GM23248 (cell line): ENCODE measurements around the gene TRIM9. TPM values are rescaled to one million over a fixed set of nuclear protein-coding genes. Genes with fewer than 3 reads are reported as not detected.

Experiments
- DNase-seq: peaks from one replicate; pipeline ENCODE4 v3.0.0-alpha.2; 2015
- H2AFZ ChIP-seq: fragments of 200-600 bp; sonication (generic); 2 replicates; pipeline ENCODE4 v1.6.1; 2016; ENCODE audit warnings: antibody characterized with exemption
- H3F3A ChIP-seq: fragments of 200-600 bp; sonication (generic); 2 replicates; pipeline ENCODE4 v1.6.1; 2016; ENCODE audit warnings: mild to moderate bottlenecking, antibody characterized with exemption, mixed run types; ENCODE audit not compliant: insufficient read depth
- H3K27ac ChIP-seq: fragments of 200-600 bp; sonication (generic); 2 replicates; pipeline ENCODE4 v1.5.1; 2016; ENCODE audit warnings: mild to moderate bottlenecking
- H3K27me3 ChIP-seq: fragments of 200-600 bp; sonication (generic); replicated peaks from 2 replicates; pipeline ENCODE4 v1.6.1; 2016; ENCODE audit warnings: mild to moderate bottlenecking; ENCODE audit not compliant: insufficient read depth
- H3K36me3 ChIP-seq: fragments of 200-600 bp; sonication (generic); 2 replicates; pipeline ENCODE4 v1.6.1; 2016; ENCODE audit warnings: low read depth, mild to moderate bottlenecking
- H3K4me1 ChIP-seq: fragments of 200-600 bp; sonication (generic); 2 replicates; pipeline ENCODE4 v1.6.1; 2016; ENCODE audit warnings: mild to moderate bottlenecking; ENCODE audit not compliant: insufficient read depth
- H3K4me2 ChIP-seq: fragments of 200-600 bp; sonication (generic); one replicate; pipeline ENCODE4 v1.6.1; 2016; ENCODE audit warnings: mild to moderate bottlenecking; ENCODE audit not compliant: unreplicated experiment
- H3K4me3 ChIP-seq: fragments of 200-600 bp; sonication (generic); 2 replicates; pipeline ENCODE4 v1.5.1; 2016; ENCODE audit warnings: mild to moderate bottlenecking
- H3K79me2 ChIP-seq: fragments of 200-600 bp; sonication (generic); 2 replicates; pipeline ENCODE4 v1.6.1; 2016; ENCODE audit warnings: mild to moderate bottlenecking; ENCODE audit not compliant: insufficient read depth
- H3K9ac ChIP-seq: fragments of 200-600 bp; sonication (generic); 2 replicates; pipeline ENCODE4 v1.6.1; 2016; ENCODE audit warnings: mild to moderate bottlenecking
- H3K9me2 ChIP-seq: fragments of 200-600 bp; sonication (generic); 2 replicates; pipeline ENCODE4 v1.6.1; 2016; ENCODE audit warnings: mixed run types, mild to moderate bottlenecking, moderate library complexity; ENCODE audit not compliant: insufficient read depth
- H3K9me3 ChIP-seq: fragments of 200-600 bp; sonication (generic); one replicate; pipeline ENCODE4 v1.6.1; 2017; ENCODE audit warnings: low read depth
- H4K20me1 ChIP-seq: fragments of 200-600 bp; sonication (generic); 2 replicates; pipeline ENCODE4 v1.6.0; 2016; ENCODE audit not compliant: insufficient read depth
- EZH2 ChIP-seq: fragments of 200-600 bp; sonication (generic); IDR thresholded peaks from 2 replicates; pipeline ENCODE4 v1.6.1; 2018; ENCODE audit warnings: antibody characterized with exemption, mild to moderate bottlenecking; ENCODE audit not compliant: insufficient read depth, poor library complexity, severe bottlenecking
- EZH2phosphoT487 ChIP-seq: fragments of 200-600 bp; sonication (generic); IDR thresholded peaks from 2 replicates; pipeline ENCODE4 v1.6.1; 2018; ENCODE audit warnings: antibody characterized with exemption, moderate library complexity, mild to moderate bottlenecking, low read depth; ENCODE audit not compliant: insufficient read depth
- WGBS, 2 experiments: methylation state at CpG; one replicate each; pipeline ENCODE4 v1.1.6; 2015 to 2017; ENCODE audit warnings: low lambda C conversion rate in 2 of 2, low coverage in 1 of 2; ENCODE audit errors: missing lambda C conversion rate in 2 of 2; 5-methylcytosine and 5-hydroxymethylcytosine counted together
- in situ Hi-C: fragments of 300-500 bp; cut with MboI; formaldehyde crosslinking; loops from 2 replicates; pipeline ENCODE4 v1.15.0; 2020
- polyA plus RNA-seq: library from polyadenylated mRNA; unstranded; fragments of >200 nt; fragmentation: Nextera tagmentation; extraction: Ambion mirVana; gene quantifications from 2 replicates; pipeline ENCODE4 v1.2.1, GENCODE V29; 2016
- total RNA-seq: library from RNA; depleted of rRNA; stranded (reverse); fragments of >200 nt; shearing (Covaris generic); gene quantifications from 2 replicates; pipeline ENCODE4 v1.2.3, GENCODE V29; 2014

The TRIM9 gene
- total and polyA plus RNA-seq, 2 experiments from 2014 or later = 0.25 to 0.32 TPM

- Histone ChIP-seq H3K4me3 (no peak overlapping the region), H3K27me3 (no peaks in the 10 kb centered on the region), H3K9me2 (0 out of 2 replicates have a peak, but pooled peaks cover 4% of the 10 kb centered on the region), H3K4me2 (no peak overlapping the region), H3K9ac (no peak overlapping the region), H3K9me3 (no peaks in the 10 kb centered on the region), H3F3A (peaks cover 18% of the 10 kb centered on the region), H3K79me2 (no peaks in the 10 kb centered on the region), H3K27ac (no peak overlapping the region), H3K36me3 (no peaks in the 10 kb centered on the region), H3K4me1 (peaks cover 24% of the 10 kb centered on the region), H4K20me1 (no peaks in the 10 kb centered on the region), H2AFZ (no peak overlapping the region)
- no peak for TF ChIP-seq EZH2phosphoT487
- no peak for TF ChIP-seq EZH2
- in situ Hi-C loops = no loop called here
- 95 to 96% methylated on average over 3 of the region's 3 CpGs for WGBS, 2 experiments
- no peak for DNase-seq
These were observed 82.8 kb downstream of the TRIM9 start for GRCh38 chr14:51012055-51012454.

DNA sequence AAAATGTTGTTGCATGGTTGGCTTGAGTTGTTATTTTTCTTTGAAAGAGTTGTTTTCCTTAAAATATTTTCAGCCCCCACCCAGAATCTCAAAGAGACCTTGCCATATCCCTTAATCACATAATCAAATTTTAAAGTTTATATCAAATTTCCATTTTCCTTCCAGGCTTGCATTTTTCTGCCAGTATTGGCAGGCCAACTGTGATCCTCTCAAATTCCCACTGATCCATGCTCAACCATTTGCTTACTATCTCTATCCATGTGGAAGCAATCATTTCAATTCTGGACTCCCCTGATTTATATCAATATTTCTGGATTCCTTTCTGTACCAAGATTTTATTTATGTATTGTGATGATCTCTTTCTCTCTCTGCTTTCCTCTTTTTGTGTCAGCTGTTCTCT, 86.5 kb downstream of the TRIM9 start:
- no peak for DNase-seq
- H3K79me2 ChIP-seq = no peaks in the 10 kb centered on the region
- no peaks in the 10 kb centered on the region for H3K36me3 ChIP-seq
- H3F3A ChIP-seq = peaks cover 35% of the 10 kb centered on the region
- no peak overlapping the region for H3K27ac ChIP-seq
- no peak overlapping the region for H3K4me2 ChIP-seq
- H3K4me3 ChIP-seq = no peak overlapping the region
- in situ Hi-C loops = no loop called here
- H3K9ac ChIP-seq = no peak overlapping the region
- H4K20me1 ChIP-seq = no peaks in the 10 kb centered on the region
- no peak overlapping the region for H2AFZ ChIP-seq
- no peaks in the 10 kb centered on the region for H3K27me3 ChIP-seq
- H3K9me2 ChIP-seq = no peaks in the 10 kb centered on the region
- TF ChIP-seq EZH2phosphoT487 = no peak
- no peak for TF ChIP-seq EZH2
- no peaks in the 10 kb centered on the region for H3K9me3 ChIP-seq
- peaks cover 40% of the 10 kb centered on the region for H3K4me1 ChIP-seq

GRCh38 chr14:51006781-51007211, 88.1 kb downstream of the TRIM9 start:
- Histone ChIP-seq H2AFZ (peak overlapping the region; percentile 38), H3K27ac (peak overlapping the region; percentile 89), H3K9me2 (no peaks in the 10 kb centered on the region), H3K9ac (peak overlapping the region; percentile 56), H4K20me1 (no peaks in the 10 kb centered on the region), H3F3A (peaks cover 35% of the 10 kb centered on the region), H3K4me2 (peak overlapping the region; percentile 63), H3K79me2 (no peaks in the 10 kb centered on the region), H3K9me3 (no peaks in the 10 kb centered on the region), H3K36me3 (no peaks in the 10 kb centered on the region), H3K4me1 (peaks cover 40% of the 10 kb centered on the region), H3K27me3 (no peaks in the 10 kb centered on the region), H3K4me3 (0 out of 2 replicates have a peak overlapping the region, but pooled peaks have one; percentile 6)
- in situ Hi-C loops = no loop called here
- TF ChIP-seq EZH2 (no peak), EZH2phosphoT487 (no peak)
- peak; percentile 95 for DNase-seq
- WGBS, 2 experiments = 2 to 6% methylated on average over 4 of the region's 4 CpGs

- in situ Hi-C loops = no loop called here
- peaks cover 35% of the 10 kb centered on the region for H3F3A ChIP-seq
- TF ChIP-seq EZH2phosphoT487 = no peak
- TF ChIP-seq EZH2 = no peak
- WGBS, 2 experiments = 93 to 98% methylated on average over 2 of the region's 2 CpGs
- 0 out of 2 replicates have a peak overlapping the region, but pooled peaks have one; percentile 6 for H3K4me3 ChIP-seq
- H3K9me3 ChIP-seq = no peaks in the 10 kb centered on the region
- DNase-seq = no peak
- H3K27ac ChIP-seq = peak overlapping the region; percentile 89
- H3K9ac ChIP-seq = peak overlapping the region; percentile 56
- no peaks in the 10 kb centered on the region for H3K27me3 ChIP-seq
- no peaks in the 10 kb centered on the region for H3K36me3 ChIP-seq
- H3K4me1 ChIP-seq = peaks cover 40% of the 10 kb centered on the region
- H3K4me2 ChIP-seq = peak overlapping the region; percentile 63
- H3K79me2 ChIP-seq = no peaks in the 10 kb centered on the region
- peak overlapping the region; percentile 38 for H2AFZ ChIP-seq
- H4K20me1 ChIP-seq = no peaks in the 10 kb centered on the region
- no peaks in the 10 kb centered on the region for H3K9me2 ChIP-seq
These were observed 88.6 kb downstream of the TRIM9 start for GRCh38 chr14:51006324-51006723.
